ENCODE measurements around the gene KIRREL2.
"Not testable (repeated sequence)": the region's sequence is repeated elsewhere in the genome, so short reads cannot be mapped to it uniquely, and the experiment has no call there.

Gene KIRREL2

GRCh38 chr19:35899547-35900214 is 43.0 kb downstream of the KIRREL2 start:
- DNase-seq (ENCODE audit: low read depth) = peak; percentile 86

GRCh38 chr19:35901055-35901644 is 44.4 kb downstream of the KIRREL2 start:
- DNase-seq (ENCODE audit: low read depth) = no peak

GRCh38 chr19:35901854-35902661 is 45.3 kb downstream of the KIRREL2 start, which contains the start of gene HCST:
Gene HCST, plus strand, starts transcription at chr19:35902529. Its CDS starts 65 bp downstream, at chr19:35902594.
- no peak for DNase-seq (ENCODE audit: low read depth)

- no peak for DNase-seq (ENCODE audit: low read depth)
Measured at GRCh38 chr19:35902870-35903475, 46.3 kb downstream of the KIRREL2 start.

GRCh38 chr19:35903550-35904179 is 47.0 kb downstream of the KIRREL2 start:
- DNase-seq (ENCODE audit: low read depth) = peak; percentile 94

- DNase-seq (ENCODE audit: low read depth) = no peak
Measured at GRCh38 chr19:35904311-35905068, 47.8 kb downstream of the KIRREL2 start.

GRCh38 chr19:35905178-35905727 is 48.5 kb downstream of the KIRREL2 start:
- no peak for DNase-seq (ENCODE audit: low read depth)

GRCh38 chr19:35907377-35907745 is 50.6 kb downstream of the KIRREL2 start:
- DNase-seq (ENCODE audit: low read depth) = no peak

- DNase-seq (ENCODE audit: low read depth) = no peak
Measured at GRCh38 chr19:35908010-35908441, 51.3 kb downstream of the KIRREL2 start, which contains the start of gene TYROBP. Gene TYROBP, minus strand, starts transcription at chr19:35908295. Its CDS starts 67 bp downstream, at chr19:35908228.

- DNase-seq (ENCODE audit: low read depth) = no peak
Measured at GRCh38 chr19:35908973-35909683, 52.4 kb downstream of the KIRREL2 start.

- DNase-seq (ENCODE audit: low read depth) = no peak
Measured at GRCh38 chr19:35909684-35910035, 52.9 kb downstream of the KIRREL2 start.

- not testable (repeated sequence) for DNase-seq (ENCODE audit: low read depth)
Measured at GRCh38 chr19:35910355-35910754, 53.6 kb downstream of the KIRREL2 start.

GRCh38 chr19:35911173-35911572 is 54.5 kb downstream of the KIRREL2 start:
- DNase-seq (ENCODE audit: low read depth) = no peak

- DNase-seq (ENCODE audit: low read depth) = no peak
Measured at GRCh38 chr19:35911790-35912189, 55.1 kb downstream of the KIRREL2 start.

GRCh38 chr19:35913589-35913988 is 56.9 kb downstream of the KIRREL2 start:
- no peak for DNase-seq (ENCODE audit: low read depth)

GRCh38 chr19:35915443-35915842 is 58.7 kb downstream of the KIRREL2 start:
- no peak for DNase-seq (ENCODE audit: low read depth)
